Endothelial cell of umbilical vein (primary cell): Measurements from ENCODE around the gene CPNE6. TPM values are rescaled to one million over a fixed set of nuclear protein-coding genes. Genes with fewer than 3 reads are reported as not detected.

Source experiments
- BruUV-seq: library from RNA; stranded (reverse); fragments of 400-500 nt; replicated peaks from 2 replicates; lab custom pipeline; 2021; lab: Mats Ljungman, UMichigan
- CTCF ChIA-PET: fragments of 300-600, 350-600 bp; sonication (Branson Sonifier 250); formaldehyde crosslinking; loops from one replicate; lab custom pipeline; 2021; ENCODE audit warnings: antibody characterized with exemption, inconsistent platforms; lab: Charles Lee
- POLR2A ChIA-PET: fragments of 300-600, 350-600 bp; sonication (Branson Sonifier 250); formaldehyde crosslinking; loops from one replicate; lab custom pipeline; 2021; ENCODE audit warnings: antibody characterized with exemption, inconsistent platforms; lab: Charles Lee
- DNase-seq: peaks from one replicate; pipeline ENCODE4 v3.0.0-alpha.2; 2011; ENCODE audit warnings: low read depth, low spot score
- FAIRE-seq: peaks from 2 replicates; lab custom pipeline; 2011; peaks lifted over from hg19 to GRCh38; lab: Jason Lieb, UNC
- H2AFZ ChIP-seq: 2 replicates; pipeline ENCODE4 v1.6.0; 2012; ENCODE audit warnings: low read depth, low read length, control low read depth, inconsistent platforms
- H3K27ac ChIP-seq: 2 replicates; pipeline ENCODE4 v1.5.1; 2011; ENCODE audit warnings: low read depth, mild to moderate bottlenecking, control low read depth, low read length, moderate library complexity; ENCODE audit not compliant: insufficient read depth
- H3K27me3 ChIP-seq, 2 experiments: 2 replicates each; pipeline versions ENCODE4 v1.6.0 to v1.6.1; 2011; ENCODE audit warnings: low read length in 2 of 2, mixed read lengths in 1 of 2; ENCODE audit not compliant: control insufficient read depth in 2 of 2, insufficient read depth in 2 of 2
- H3K36me3 ChIP-seq, 2 experiments: 2 replicates in 1 of 2; 3 replicates in 1 of 2; pipeline ENCODE4 v1.5.1; 2011; ENCODE audit warnings: low read length in 2 of 2, mild to moderate bottlenecking in 1 of 2, moderate library complexity in 1 of 2; ENCODE audit not compliant: control insufficient read depth in 2 of 2, insufficient read depth in 2 of 2; ENCODE audit errors: extremely low read depth in 1 of 2
- H3K4me1 ChIP-seq: 3 replicates; pipeline ENCODE4 v1.5.1; 2011; ENCODE audit warnings: mild to moderate bottlenecking, low read length; ENCODE audit not compliant: control insufficient read depth, insufficient read depth; ENCODE audit errors: extremely low read depth
- H3K4me2 ChIP-seq: 2 replicates; pipeline ENCODE4 v1.6.1; 2011; ENCODE audit warnings: low read length, control low read depth, mixed read lengths; ENCODE audit not compliant: insufficient read depth
- H3K4me3 ChIP-seq, 3 experiments: fragments of 200-600 bp in 1 of 3; sonication (generic), shearing (Covaris generic) in 1 of 3; replicated peaks in 1 of 3; 2 replicates each; pipeline ENCODE4 v1.5.1; 2011 to 2016; ENCODE audit warnings: control low read depth in 3 of 3, low read length in 3 of 3, mild to moderate bottlenecking in 2 of 3, inconsistent platforms in 1 of 3, low read depth in 1 of 3, moderate library complexity in 1 of 3; ENCODE audit not compliant: insufficient read depth in 1 of 3
- H3K79me2 ChIP-seq: 2 replicates; pipeline ENCODE4 v1.6.0; 2012; ENCODE audit warnings: low read length, inconsistent platforms; ENCODE audit not compliant: control insufficient read depth, insufficient read depth
- H3K9ac ChIP-seq: replicated peaks from 2 replicates; pipeline ENCODE3; 2011; ENCODE audit warnings: low read length, control low read depth; ENCODE audit not compliant: insufficient read depth; ENCODE audit errors: extremely low read depth
- H3K9me1 ChIP-seq: replicated peaks from 3 replicates; pipeline ENCODE4 v1.6.0; 2011; ENCODE audit warnings: mild to moderate bottlenecking, low read length; ENCODE audit not compliant: control insufficient read depth, insufficient read depth; ENCODE audit errors: extremely low read depth
- H3K9me3 ChIP-seq: replicated peaks from 2 replicates; pipeline ENCODE4 v1.5.1; 2012; ENCODE audit warnings: low read length, inconsistent platforms; ENCODE audit not compliant: control insufficient read depth, insufficient read depth
- H4K20me1 ChIP-seq: replicated peaks from 2 replicates; pipeline ENCODE3; 2011; ENCODE audit warnings: mild to moderate bottlenecking, low read length; ENCODE audit not compliant: control insufficient read depth, insufficient read depth; ENCODE audit errors: extremely low read depth
- EZH2 ChIP-seq: IDR thresholded peaks from 2 replicates; pipeline ENCODE4 v1.6.1; 2012; ENCODE audit warnings: borderline replicate concordance, low read depth, mild to moderate bottlenecking, moderate library complexity, low read length, inconsistent platforms; ENCODE audit not compliant: severe bottlenecking
- FOS ChIP-seq: IDR thresholded peaks from 2 replicates; pipeline ENCODE4 v1.6.1; 2011; ENCODE audit warnings: mild to moderate bottlenecking, low read length, moderate library complexity, borderline replicate concordance; ENCODE audit not compliant: insufficient read depth
- GATA2 ChIP-seq: IDR thresholded peaks from 2 replicates; pipeline ENCODE4 v1.7.0; 2011; ENCODE audit warnings: low read depth, mild to moderate bottlenecking, moderate library complexity, mixed read lengths, low read length; ENCODE audit not compliant: insufficient read length, insufficient read depth
- JUN ChIP-seq: IDR thresholded peaks from 2 replicates; pipeline ENCODE4 v1.6.1; 2011; ENCODE audit warnings: borderline replicate concordance, low read depth; ENCODE audit not compliant: insufficient read length, insufficient read depth
- MYC ChIP-seq: IDR thresholded peaks from one replicate; pipeline ENCODE4 v1.6.1; 2011; ENCODE audit warnings: mild to moderate bottlenecking, low read depth, low read length
- POLR2A ChIP-seq: IDR thresholded peaks from 2 replicates; pipeline ENCODE4 v1.6.1; 2012; ENCODE audit warnings: low read depth, mild to moderate bottlenecking, control low read depth, low read length
- POLR2AphosphoS5 ChIP-seq: IDR thresholded peaks from 2 replicates; pipeline ENCODE4 v1.6.1; 2012; ENCODE audit warnings: low read depth, mild to moderate bottlenecking, control low read depth, low read length, moderate library complexity; ENCODE audit not compliant: insufficient read depth
- dilution Hi-C: fragments of 300-500 bp; cut with MboI; formaldehyde crosslinking; loops from one replicate; pipeline ENCODE4 v1.15.0; 2019; ENCODE audit warnings: low sequenced_read_pairs; ENCODE audit not compliant: extremely low pct_ligation_motif_present
- intact Hi-C: fragments of 100-400 bp; cut with micrococcal nuclease; formaldehyde crosslinking; loops from one replicate; pipeline ENCODE4 v1.10.0; 2022
- polyA plus RNA-seq, 4 experiments: library from polyadenylated mRNA; depleted of rRNA in 3 of 4; stranded (reverse) in 3 of 4; unstranded in 1 of 4; fragments of >200 nt; gene quantifications; 2 replicates each; pipeline versions ENCODE4 v1.2.1 to v1.2.3, GENCODE V29; 2011 to 2012; ENCODE audit warnings: missing spikeins in 1 of 4
- total RNA-seq: library from RNA; stranded (reverse); gene quantifications from 2 replicates; pipeline ENCODE4 v1.2.3, GENCODE V29; 2021
- TF ChIP-seq, protein P1 (sequence below), 2 donors: IDR thresholded peaks; 1 replicate in 1 of 2; 2 replicates in 1 of 2; pipeline ENCODE4 v1.5.1; 2011; ENCODE audit warnings: low read length in 2 of 2, mild to moderate bottlenecking in 2 of 2, moderate library complexity in 2 of 2, control low read depth in 1 of 2, inconsistent platforms in 1 of 2, low read depth in 1 of 2; ENCODE audit not compliant: insufficient read depth in 1 of 2; ENCODE audit errors: extremely low read depth in 1 of 2
- TF ChIP-seq, protein P2 (sequence below): IDR thresholded peaks from 2 replicates; pipeline ENCODE4 v1.6.1; 2011; ENCODE audit not compliant: insufficient read depth, insufficient read length

Gene CPNE6
- total and polyA plus RNA-seq, 2 donors (not counting 3 experiments of a cell fraction or from before 2014, with no cell fraction given): not detected

DNA sequence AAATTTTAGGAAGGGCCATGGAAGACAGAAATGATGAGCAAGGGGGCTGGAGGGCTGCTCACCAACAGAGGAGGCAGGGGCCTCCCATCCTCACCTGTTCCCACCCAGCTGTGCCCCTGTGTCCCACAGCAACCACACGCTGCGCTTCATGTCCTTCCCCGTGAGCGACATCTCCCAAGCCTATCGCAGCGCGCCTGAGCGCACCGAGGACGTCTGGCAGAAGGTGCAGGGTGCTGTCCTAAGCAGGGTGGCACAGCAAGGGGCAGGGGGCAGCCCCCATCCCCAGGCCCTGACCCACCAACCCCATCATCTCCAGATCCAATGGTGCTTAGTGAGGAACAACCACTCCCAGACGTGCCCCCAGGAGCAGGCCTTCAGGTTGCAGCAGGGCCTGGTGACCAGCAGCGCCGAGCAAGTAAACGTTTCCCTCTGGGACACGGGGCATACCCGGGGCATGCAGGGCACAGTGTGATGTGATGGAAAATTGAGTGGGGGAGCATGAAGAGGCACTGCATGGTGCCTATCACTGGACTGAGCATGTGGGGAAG is 11.4 kb upstream of the CPNE6 start:
- intact Hi-C loops: loop anchor here (5.0 kb wide), 1 partner anchor 157 kb away; the partner anchor contains the start of gene MDP1

DNA sequence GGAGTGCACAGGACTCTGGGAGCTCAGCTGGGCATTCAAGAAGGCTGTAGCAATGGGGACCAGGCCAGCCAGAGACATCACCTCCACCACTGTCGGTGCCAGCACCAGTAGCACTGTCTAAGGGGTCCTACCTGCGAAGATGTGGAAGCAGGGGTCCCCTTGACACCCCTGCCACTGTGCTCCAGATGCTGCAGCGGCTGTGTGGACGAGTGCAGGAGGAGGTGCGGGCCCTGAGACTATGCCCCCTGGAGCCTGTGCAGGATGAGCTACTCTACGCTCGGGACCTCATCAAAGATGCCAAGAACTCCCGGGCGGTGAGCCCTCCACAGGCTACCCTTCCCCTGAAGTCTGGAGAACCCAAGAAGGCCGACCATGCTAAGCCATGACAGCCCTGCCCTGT is 10.9 kb upstream of the CPNE6 start:
- no TSS peak for BruUV-seq
- ChIA-PET CTCF (interaction anchor here (5.2 to 9.5 kb wide), 2 partner anchors 31 to 49 kb away, joined by 26 to 319 read pairs; partner anchors contain the start of gene PCK2), POLR2A (no interaction called here)
- Histone ChIP-seq H3K9me1 (no peaks in the 10 kb centered on the region), H3K27me3 (peaks cover 0 to 1% of the 10 kb centered on the region in 2 experiments), H3K36me3 (no peaks in the 10 kb centered on the region), H3K79me2 (no peaks in the 10 kb centered on the region), H2AFZ (no peak overlapping the region), H3K9ac (no peak overlapping the region), H4K20me1 (no peaks in the 10 kb centered on the region), H3K4me3 (no peak overlapping the region), H3K27ac (no peak overlapping the region), H3K4me1 (no peaks in the 10 kb centered on the region), H3K4me2 (no peak overlapping the region), H3K9me3 (no peaks in the 10 kb centered on the region)
- FAIRE-seq: no peak
- dilution Hi-C loops (no loop called here), intact Hi-C loops (no loop called here)
- TF ChIP-seq, protein P1, sequence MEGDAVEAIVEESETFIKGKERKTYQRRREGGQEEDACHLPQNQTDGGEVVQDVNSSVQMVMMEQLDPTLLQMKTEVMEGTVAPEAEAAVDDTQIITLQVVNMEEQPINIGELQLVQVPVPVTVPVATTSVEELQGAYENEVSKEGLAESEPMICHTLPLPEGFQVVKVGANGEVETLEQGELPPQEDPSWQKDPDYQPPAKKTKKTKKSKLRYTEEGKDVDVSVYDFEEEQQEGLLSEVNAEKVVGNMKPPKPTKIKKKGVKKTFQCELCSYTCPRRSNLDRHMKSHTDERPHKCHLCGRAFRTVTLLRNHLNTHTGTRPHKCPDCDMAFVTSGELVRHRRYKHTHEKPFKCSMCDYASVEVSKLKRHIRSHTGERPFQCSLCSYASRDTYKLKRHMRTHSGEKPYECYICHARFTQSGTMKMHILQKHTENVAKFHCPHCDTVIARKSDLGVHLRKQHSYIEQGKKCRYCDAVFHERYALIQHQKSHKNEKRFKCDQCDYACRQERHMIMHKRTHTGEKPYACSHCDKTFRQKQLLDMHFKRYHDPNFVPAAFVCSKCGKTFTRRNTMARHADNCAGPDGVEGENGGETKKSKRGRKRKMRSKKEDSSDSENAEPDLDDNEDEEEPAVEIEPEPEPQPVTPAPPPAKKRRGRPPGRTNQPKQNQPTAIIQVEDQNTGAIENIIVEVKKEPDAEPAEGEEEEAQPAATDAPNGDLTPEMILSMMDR (IDR thresholded peaks at IDR 0.05; ENCODE audit: extremely low read depth in 1 of 2, insufficient read depth in 1 of 2, low read depth in 1 of 2, low read length in 2 of 2): no peak
- TF ChIP-seq GATA2 (no peak), POLR2A (no peak), JUN (no peak), MYC (no peak), EZH2 (no peak), FOS (no peak), POLR2AphosphoS5 (no peak)
- TF ChIP-seq, protein P2, sequence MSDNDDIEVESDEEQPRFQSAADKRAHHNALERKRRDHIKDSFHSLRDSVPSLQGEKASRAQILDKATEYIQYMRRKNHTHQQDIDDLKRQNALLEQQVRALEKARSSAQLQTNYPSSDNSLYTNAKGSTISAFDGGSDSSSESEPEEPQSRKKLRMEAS: no peak
- no peak for DNase-seq

More for the DNA sequence above, 11.4 kb upstream of the CPNE6 start:
- Histone ChIP-seq H3K27ac (no peak overlapping the region), H3K4me1 (no peaks in the 10 kb centered on the region), H3K4me3 (no peak overlapping the region), H3K9me3 (no peaks in the 10 kb centered on the region), H4K20me1 (no peaks in the 10 kb centered on the region), H3K4me2 (no peak overlapping the region), H2AFZ (no peak overlapping the region), H3K79me2 (no peaks in the 10 kb centered on the region), H3K27me3 (peaks cover 0 to 1% of the 10 kb centered on the region in 2 experiments), H3K36me3 (no peaks in the 10 kb centered on the region), H3K9ac (no peak overlapping the region), H3K9me1 (no peaks in the 10 kb centered on the region)
- ChIA-PET CTCF (interaction anchor here (5.2 to 9.5 kb wide), 2 partner anchors 32 to 49 kb away, joined by 26 to 319 read pairs; partner anchors contain the start of gene PCK2), POLR2A (no interaction called here)
- no peak for TF ChIP-seq POLR2AphosphoS5
- FAIRE-seq (no peak), DNase-seq (no peak)
- no TSS peak for BruUV-seq
- dilution Hi-C loops: no loop called here
